Stimulated activated naive CD8-positive, alpha-beta T cell treated with anti-CD3 and anti-CD28 coated beads, Interleukin-15, Interleukin-2, amounts not matched to agents 100 ng/mL and 50 ng/mL, for 24 hours (primary cell): ENCODE measurements around the gene PALB2.

Experiments used
- H3K27ac Mint-ChIP-seq: one replicate; pipeline ENCODE4 v1.8.0; 2021; ENCODE audit warnings: mild to moderate bottlenecking, mixed read lengths
- H3K27me3 Mint-ChIP-seq: one replicate; pipeline ENCODE4 v1.8.0; 2021; ENCODE audit warnings: mixed read lengths
- H3K36me3 Mint-ChIP-seq: one replicate; pipeline ENCODE4 v1.8.0; 2021; ENCODE audit warnings: low read depth, mixed read lengths
- H3K4me1 Mint-ChIP-seq: one replicate; pipeline ENCODE4 v1.8.0; 2021; ENCODE audit warnings: low read depth, mixed read lengths
- H3K4me3 Mint-ChIP-seq: one replicate; pipeline ENCODE4 v1.8.0; 2021; ENCODE audit warnings: mild to moderate bottlenecking, mixed read lengths
- H3K9me3 Mint-ChIP-seq: one replicate; pipeline ENCODE4 v1.8.0; 2021; ENCODE audit warnings: mixed read lengths

PALB2 gene

GRCh38 chr16:23557779-23558702, 83.1 kb downstream of the PALB2 start:
- peak overlapping the region; percentile 88 for H3K4me3 Mint-ChIP-seq
- peaks cover 43% of the 10 kb centered on the region for H3K36me3 Mint-ChIP-seq
- no peaks in the 10 kb centered on the region for H3K9me3 Mint-ChIP-seq
- H3K4me1 Mint-ChIP-seq = peaks cover 40% of the 10 kb centered on the region
- H3K27me3 Mint-ChIP-seq = no peaks in the 10 kb centered on the region
- peak overlapping the region; percentile 96 for H3K27ac Mint-ChIP-seq

- Mint-ChIP-seq H3K36me3 (peaks cover 37% of the 10 kb centered on the region), H3K4me3 (peak within 1 kb of the TSS; percentile 88), H3K9me3 (no peaks in the 10 kb centered on the region), H3K4me1 (peaks cover 40% of the 10 kb centered on the region), H3K27me3 (no peaks in the 10 kb centered on the region), H3K27ac (peak within 1 kb of the TSS; percentile 96)
Measured at GRCh38 chr16:23556881-23557778, 84.0 kb downstream of the PALB2 start, which contains the start of the genes EARS2 and UBFD1. Gene EARS2 (minus strand): TSS chr16:23557350. CDS start chr16:23557343, 7 bp downstream. Gene UBFD1 (plus strand): TSS chr16:23557727. CDS start chr16:23557743, 16 bp downstream.

- H3K27me3 Mint-ChIP-seq = no peaks in the 10 kb centered on the region
- H3K27ac Mint-ChIP-seq = no peak overlapping the region
- H3K9me3 Mint-ChIP-seq = no peaks in the 10 kb centered on the region
- peaks cover 41% of the 10 kb centered on the region for H3K36me3 Mint-ChIP-seq
- peaks cover 31% of the 10 kb centered on the region for H3K4me1 Mint-ChIP-seq
- H3K4me3 Mint-ChIP-seq = no peak overlapping the region
Measured at GRCh38 chr16:23554536-23554935, 86.6 kb downstream of the PALB2 start.
